ENCODE measurements around the gene CLIP4.

The CLIP4 gene

GRCh38 chr2:29223851-29224692, 108.9 kb downstream of the CLIP4 start:
- Histone ChIP-seq H2AFZ (ENCODE audit: low read depth) (no peak overlapping the region), H3K9ac (no peak overlapping the region), H3K36me3 (ENCODE audit: insufficient read depth) (no peaks in the 10 kb centered on the region), H3K79me2 (ENCODE audit: insufficient read depth, low read depth) (no peaks in the 10 kb centered on the region), H3K27me3 (ENCODE audit: insufficient read depth, low read depth) (no peaks in the 10 kb centered on the region), H3K4me2 (no peak overlapping the region), H3K4me3 (IDR thresholded peaks at IDR 0.05; ENCODE audit: insufficient read depth, low read depth, low read length) (no peak overlapping the region), H4K20me1 (ENCODE audit: insufficient read depth) (no peaks in the 10 kb centered on the region), H3K4me1 (ENCODE audit: low read depth, poor library complexity, severe bottlenecking) (no peaks in the 10 kb centered on the region), H3K27ac (no peak overlapping the region)
- no peak for TF ChIP-seq CTCF (conservative IDR thresholded peaks at IDR 0.05; ENCODE audit: low read depth, low read length)

GRCh38 chr2:29224693-29225551, 109.7 kb downstream of the CLIP4 start:
- Histone ChIP-seq H3K4me3 (IDR thresholded peaks at IDR 0.05; ENCODE audit: insufficient read depth, low read depth, low read length) (no peak overlapping the region), H3K27ac (no peak overlapping the region), H3K9ac (no peak overlapping the region), H4K20me1 (ENCODE audit: insufficient read depth) (no peaks in the 10 kb centered on the region), H3K4me2 (no peak overlapping the region), H3K79me2 (ENCODE audit: insufficient read depth, low read depth) (no peaks in the 10 kb centered on the region), H3K4me1 (ENCODE audit: low read depth, poor library complexity, severe bottlenecking) (no peaks in the 10 kb centered on the region), H2AFZ (ENCODE audit: low read depth) (no peak overlapping the region), H3K27me3 (ENCODE audit: insufficient read depth, low read depth) (no peaks in the 10 kb centered on the region), H3K36me3 (ENCODE audit: insufficient read depth) (no peaks in the 10 kb centered on the region)
- no peak for TF ChIP-seq CTCF (conservative IDR thresholded peaks at IDR 0.05; ENCODE audit: low read depth, low read length)

DNA sequence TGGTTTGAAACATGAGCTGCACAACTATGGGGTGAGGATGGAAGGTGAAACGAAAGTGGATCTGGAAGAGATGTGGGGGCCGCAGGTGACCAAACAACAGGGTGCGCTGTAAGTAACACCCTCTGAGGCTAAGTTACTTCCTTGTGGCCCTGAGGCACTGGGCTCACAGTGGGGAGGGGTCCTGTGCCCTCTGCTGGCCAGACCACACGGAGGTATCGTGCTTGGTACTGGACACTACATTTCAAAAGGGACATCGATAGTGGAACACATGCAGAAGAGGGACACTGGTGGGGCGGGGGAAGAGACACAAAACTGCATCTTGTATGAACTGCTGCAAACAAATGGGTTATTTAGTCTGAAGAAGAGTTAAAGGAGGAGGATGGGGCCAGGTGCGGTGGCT, 110.6 kb downstream of the CLIP4 start:
- Histone ChIP-seq H4K20me1 (ENCODE audit: insufficient read depth) (no peaks in the 10 kb centered on the region), H3K27ac (no peak overlapping the region), H2AFZ (ENCODE audit: low read depth) (no peak overlapping the region), H3K27me3 (ENCODE audit: insufficient read depth, low read depth) (no peaks in the 10 kb centered on the region), H3K9ac (no peak overlapping the region), H3K4me2 (no peak overlapping the region), H3K4me1 (ENCODE audit: low read depth, poor library complexity, severe bottlenecking) (no peaks in the 10 kb centered on the region), H3K79me2 (ENCODE audit: insufficient read depth, low read depth) (no peaks in the 10 kb centered on the region), H3K4me3 (IDR thresholded peaks at IDR 0.05; ENCODE audit: insufficient read depth, low read depth, low read length) (no peak overlapping the region), H3K36me3 (ENCODE audit: insufficient read depth) (no peaks in the 10 kb centered on the region)
- TF ChIP-seq CTCF (conservative IDR thresholded peaks at IDR 0.05; ENCODE audit: low read depth, low read length) = no peak

DNA sequence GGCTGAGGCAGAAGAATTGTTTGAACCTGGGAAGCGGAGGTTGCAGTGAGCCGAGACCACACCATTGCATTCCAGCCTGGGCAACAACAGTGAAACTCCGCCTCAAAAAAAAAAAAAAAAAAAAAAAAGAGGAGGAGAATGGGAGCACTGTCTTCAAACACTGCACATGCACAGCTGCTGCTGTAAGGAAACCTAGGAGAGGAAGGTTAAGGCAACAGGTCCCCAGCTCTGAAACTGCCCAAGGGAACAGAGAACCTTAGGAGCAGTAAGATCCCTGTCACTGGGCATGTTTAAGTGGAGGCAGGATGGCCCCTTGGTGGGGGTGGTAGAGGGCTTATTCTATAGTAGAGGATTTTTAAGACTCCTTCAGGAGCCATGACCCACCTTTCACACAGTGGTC, 111.2 kb downstream of the CLIP4 start:
- Histone ChIP-seq H3K36me3 (ENCODE audit: insufficient read depth) (no peaks in the 10 kb centered on the region), H3K27ac (no peak overlapping the region), H3K4me3 (IDR thresholded peaks at IDR 0.05; ENCODE audit: insufficient read depth, low read depth, low read length) (no peak overlapping the region), H3K4me2 (no peak overlapping the region), H3K27me3 (ENCODE audit: insufficient read depth, low read depth) (no peaks in the 10 kb centered on the region), H2AFZ (ENCODE audit: low read depth) (no peak overlapping the region), H4K20me1 (ENCODE audit: insufficient read depth) (no peaks in the 10 kb centered on the region), H3K79me2 (ENCODE audit: insufficient read depth, low read depth) (no peaks in the 10 kb centered on the region), H3K9ac (no peak overlapping the region), H3K4me1 (ENCODE audit: low read depth, poor library complexity, severe bottlenecking) (no peaks in the 10 kb centered on the region)
- no peak for TF ChIP-seq CTCF (conservative IDR thresholded peaks at IDR 0.05; ENCODE audit: low read depth, low read length)

Measured in KMS-11 (cell line).